Lower leg skin (tissue), 3 donors: ENCODE data around the gene CS.

Experiments
- POLR2A ChIP-seq, 2 donors: fragments of 450-650 bp; IDR thresholded peaks; one replicate each; pipeline ENCODE4 v1.6.1; 2016 to 2017; ENCODE audit warnings: antibody characterized with exemption in 2 of 2, mild to moderate bottlenecking in 1 of 2, moderate library complexity in 1 of 2
- TF ChIP-seq, protein P1 (sequence below), 3 donors: fragments of 450-650 bp; IDR thresholded peaks; one replicate each; pipeline ENCODE4 v1.5.1; 2016; ENCODE audit warnings: antibody characterized with exemption in 3 of 3, mild to moderate bottlenecking in 3 of 3, moderate library complexity in 2 of 3

- TF ChIP-seq, protein P1, sequence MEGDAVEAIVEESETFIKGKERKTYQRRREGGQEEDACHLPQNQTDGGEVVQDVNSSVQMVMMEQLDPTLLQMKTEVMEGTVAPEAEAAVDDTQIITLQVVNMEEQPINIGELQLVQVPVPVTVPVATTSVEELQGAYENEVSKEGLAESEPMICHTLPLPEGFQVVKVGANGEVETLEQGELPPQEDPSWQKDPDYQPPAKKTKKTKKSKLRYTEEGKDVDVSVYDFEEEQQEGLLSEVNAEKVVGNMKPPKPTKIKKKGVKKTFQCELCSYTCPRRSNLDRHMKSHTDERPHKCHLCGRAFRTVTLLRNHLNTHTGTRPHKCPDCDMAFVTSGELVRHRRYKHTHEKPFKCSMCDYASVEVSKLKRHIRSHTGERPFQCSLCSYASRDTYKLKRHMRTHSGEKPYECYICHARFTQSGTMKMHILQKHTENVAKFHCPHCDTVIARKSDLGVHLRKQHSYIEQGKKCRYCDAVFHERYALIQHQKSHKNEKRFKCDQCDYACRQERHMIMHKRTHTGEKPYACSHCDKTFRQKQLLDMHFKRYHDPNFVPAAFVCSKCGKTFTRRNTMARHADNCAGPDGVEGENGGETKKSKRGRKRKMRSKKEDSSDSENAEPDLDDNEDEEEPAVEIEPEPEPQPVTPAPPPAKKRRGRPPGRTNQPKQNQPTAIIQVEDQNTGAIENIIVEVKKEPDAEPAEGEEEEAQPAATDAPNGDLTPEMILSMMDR (IDR thresholded peaks at IDR 0.05): no peak
- TF ChIP-seq POLR2A (IDR thresholded peaks at IDR 0.05): no peak
Measured at GRCh38 chr12:56334490-56334793, 34.3 kb upstream of the CS start.
